Transverse colon (tissue), 4 donors: Measurements from ENCODE around the gene EIF4G2. TPM values are rescaled to one million over a fixed set of nuclear protein-coding genes. Genes with fewer than 3 reads are reported as not detected.

ENCODE experiments used
- DNase-seq: peaks from one replicate; pipeline ENCODE4 v3.0.0-alpha.2; 2019
- H3K27ac ChIP-seq, 4 donors: fragments of 200-600 bp; sonication (generic); 2 replicates each; pipeline ENCODE4 v1.5.1; 2016 to 2018; ENCODE audit warnings: inconsistent platforms in 4 of 4
- H3K27me3 ChIP-seq: fragments of 200-600 bp; sonication (generic); 2 replicates; pipeline ENCODE4 v1.5.1; 2017; ENCODE audit warnings: inconsistent platforms
- H3K36me3 ChIP-seq, 4 donors: fragments of 200-600 bp; sonication (generic); 2 replicates each; pipeline ENCODE4 v1.5.1; 2017 to 2019; ENCODE audit warnings: inconsistent platforms in 4 of 4
- H3K4me1 ChIP-seq, 4 donors: fragments of 200-600 bp; sonication (generic); 2 replicates each; pipeline ENCODE4 v1.5.1; 2017 to 2020; ENCODE audit warnings: inconsistent platforms in 4 of 4
- H3K4me3 ChIP-seq, 4 donors: fragments of 200-600 bp; sonication (generic); 1 replicate in 1 of 4; 2 replicates in 3 of 4; pipeline versions ENCODE4 v1.5.1 to v1.6.1; 2017 to 2019; ENCODE audit warnings: inconsistent platforms in 4 of 4
- H3K9me3 ChIP-seq, 2 donors: fragments of 200-600 bp; sonication (generic); 2 replicates each; pipeline ENCODE4 v1.5.1; 2017 to 2019; ENCODE audit warnings: inconsistent platforms in 2 of 2
- EP300 ChIP-seq: sonication (generic); formaldehyde crosslinking; IDR thresholded peaks from one replicate; pipeline ENCODE4 v1.6.1; 2017; ENCODE audit warnings: antibody characterized with exemption, low read depth
- POLR2A ChIP-seq: fragments of 450-650 bp; IDR thresholded peaks from one replicate; pipeline ENCODE4 v1.6.1; 2016; ENCODE audit warnings: antibody characterized with exemption, mild to moderate bottlenecking, moderate library complexity
- POLR2AphosphoS5 ChIP-seq, 3 donors: sonication (generic); formaldehyde crosslinking; IDR thresholded peaks; one replicate each; pipeline ENCODE4 v1.6.1; 2016; ENCODE audit warnings: antibody characterized with exemption in 3 of 3
- WGBS, 2 donors: methylation state at CpG; one replicate each; pipeline ENCODE4 v1.1.5; 2018; ENCODE audit warnings: low coverage in 1 of 2; 5-methylcytosine and 5-hydroxymethylcytosine counted together
- in situ Hi-C, 4 donors: fragments of 200-750 bp; cut with MboI; loops; one replicate each; pipeline versions ENCODE4 v1.15.0 to v1.15.1; 2017; ENCODE audit warnings: low sequenced_read_pairs in 3 of 4, low pct_ligation_motif_present in 1 of 4, low pct_unique_long_range_greater_than_20kb in 1 of 4
- intact Hi-C: fragments of 100-400 bp; cut with DNase I; formaldehyde crosslinking; loops from one replicate; pipeline ENCODE4 v1.15.1; 2023; ENCODE audit warnings: low total_unique reads
- total RNA-seq, 4 donors: library from RNA; depleted of rRNA; stranded (reverse); fragments of >200 nt; gene quantifications; one replicate each; pipeline ENCODE4 v1.1.0, GENCODE V29; 2016
- TF ChIP-seq, protein P1 (sequence below), 5 experiments: fragments of 200-600 bp in 3 of 5; fragments of 450-650 bp in 2 of 5; sonication (generic) in 3 of 5; IDR thresholded peaks; 1 replicate in 2 of 5; 2 replicates in 3 of 5; pipeline ENCODE4 v1.5.1; 2016 to 2017; ENCODE audit warnings: antibody characterized with exemption in 5 of 5, inconsistent platforms in 3 of 5, mild to moderate bottlenecking in 2 of 5, moderate library complexity in 1 of 5

EIF4G2 gene
- total RNA-seq, 4 donors from 2014 or later, result 357 to 482 (median 444) TPM

DNA sequence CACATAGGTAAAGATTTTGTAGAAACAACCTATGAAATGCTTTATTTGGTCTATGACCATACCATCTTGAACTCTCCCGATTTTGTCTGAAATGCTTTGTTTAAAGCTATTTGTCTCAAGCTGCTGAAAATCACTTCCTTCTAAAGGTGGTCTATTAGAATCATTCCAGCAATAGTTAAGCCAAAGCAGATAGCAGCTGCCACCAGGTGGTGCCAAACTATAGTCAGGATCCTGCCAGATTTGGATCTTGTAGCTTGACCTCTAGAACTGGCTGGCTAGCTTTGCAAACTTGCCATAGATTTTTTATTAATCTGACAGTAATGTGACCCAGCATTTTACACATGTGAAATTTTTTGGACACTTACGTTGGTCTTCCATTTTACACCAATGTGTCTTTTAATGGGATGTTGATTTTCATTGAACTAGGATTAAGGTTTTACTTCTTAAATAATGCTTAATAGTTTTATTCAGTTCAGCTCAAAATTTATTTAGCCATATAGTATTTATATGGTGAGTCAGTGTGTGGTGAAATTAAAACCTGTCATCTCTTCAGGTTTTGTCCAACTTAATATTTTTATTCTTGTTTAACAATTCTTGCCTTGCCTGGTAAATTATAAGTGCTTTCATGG lies 38.0 kb downstream of the EIF4G2 start:
- 39 to 48% methylated on average over 2 of the region's 2 CpGs for WGBS, 2 donors
- DNase-seq, result peak; percentile 29
- no peak overlapping the region for H3K27ac ChIP-seq
- no peaks in the 10 kb centered on the region for H3K9me3 ChIP-seq
- no peaks in the 10 kb centered on the region for H3K27me3 ChIP-seq
- H3K36me3 ChIP-seq, result peaks cover 0 to 63% (median 28%) of the 10 kb centered on the region in 4 donors
- intact Hi-C loops, result no loop called here
- TF ChIP-seq EP300 (no peak), POLR2A (no peak), POLR2AphosphoS5 (IDR thresholded peaks at IDR 0.05) (no peak)
- TF ChIP-seq, protein P1, sequence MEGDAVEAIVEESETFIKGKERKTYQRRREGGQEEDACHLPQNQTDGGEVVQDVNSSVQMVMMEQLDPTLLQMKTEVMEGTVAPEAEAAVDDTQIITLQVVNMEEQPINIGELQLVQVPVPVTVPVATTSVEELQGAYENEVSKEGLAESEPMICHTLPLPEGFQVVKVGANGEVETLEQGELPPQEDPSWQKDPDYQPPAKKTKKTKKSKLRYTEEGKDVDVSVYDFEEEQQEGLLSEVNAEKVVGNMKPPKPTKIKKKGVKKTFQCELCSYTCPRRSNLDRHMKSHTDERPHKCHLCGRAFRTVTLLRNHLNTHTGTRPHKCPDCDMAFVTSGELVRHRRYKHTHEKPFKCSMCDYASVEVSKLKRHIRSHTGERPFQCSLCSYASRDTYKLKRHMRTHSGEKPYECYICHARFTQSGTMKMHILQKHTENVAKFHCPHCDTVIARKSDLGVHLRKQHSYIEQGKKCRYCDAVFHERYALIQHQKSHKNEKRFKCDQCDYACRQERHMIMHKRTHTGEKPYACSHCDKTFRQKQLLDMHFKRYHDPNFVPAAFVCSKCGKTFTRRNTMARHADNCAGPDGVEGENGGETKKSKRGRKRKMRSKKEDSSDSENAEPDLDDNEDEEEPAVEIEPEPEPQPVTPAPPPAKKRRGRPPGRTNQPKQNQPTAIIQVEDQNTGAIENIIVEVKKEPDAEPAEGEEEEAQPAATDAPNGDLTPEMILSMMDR (IDR thresholded peaks at IDR 0.05), result peak; percentile 35 to 63 (median 47)
- in situ Hi-C loops, result no loop called here
- no peak overlapping the region for H3K4me3 ChIP-seq
- H3K4me1 ChIP-seq, result no peaks in the 10 kb centered on the region

DNA sequence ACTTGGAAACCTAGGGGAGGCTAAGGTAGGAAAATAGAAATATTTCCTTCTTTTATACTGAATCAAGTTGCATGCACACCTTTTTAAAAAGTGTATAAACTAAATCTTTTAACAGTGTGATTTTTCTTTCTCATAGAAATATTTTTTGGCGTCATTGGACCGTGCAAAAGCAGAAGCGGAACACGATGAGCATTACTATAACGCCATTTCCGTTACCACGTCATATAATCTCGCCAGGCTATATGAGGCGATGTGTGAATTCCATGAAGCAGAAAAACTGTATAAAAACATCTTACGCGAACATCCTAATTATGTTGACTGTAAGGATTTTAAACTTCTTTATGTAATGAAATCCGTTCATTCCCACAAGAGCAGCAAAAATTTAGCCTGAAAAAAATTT lies 44.3 kb downstream of the EIF4G2 start:
- Histone ChIP-seq H3K27ac (no peak overlapping the region), H3K9me3 (no peaks in the 10 kb centered on the region), H3K4me3 (no peak overlapping the region), H3K27me3 (no peaks in the 10 kb centered on the region), H3K36me3 (peaks cover 0 to 53% (median 25%) of the 10 kb centered on the region in 4 donors), H3K4me1 (no peaks in the 10 kb centered on the region)
- intact Hi-C loops (no loop called here), in situ Hi-C loops (no loop called here)
- no peak for DNase-seq
- 88 to 90% methylated on average over 12 of the region's 12 CpGs for WGBS, 2 donors
- TF ChIP-seq EP300 (no peak), POLR2A (no peak), POLR2AphosphoS5 (IDR thresholded peaks at IDR 0.05) (no peak)
- TF ChIP-seq, protein P1 (IDR thresholded peaks at IDR 0.05), result no peak

DNA sequence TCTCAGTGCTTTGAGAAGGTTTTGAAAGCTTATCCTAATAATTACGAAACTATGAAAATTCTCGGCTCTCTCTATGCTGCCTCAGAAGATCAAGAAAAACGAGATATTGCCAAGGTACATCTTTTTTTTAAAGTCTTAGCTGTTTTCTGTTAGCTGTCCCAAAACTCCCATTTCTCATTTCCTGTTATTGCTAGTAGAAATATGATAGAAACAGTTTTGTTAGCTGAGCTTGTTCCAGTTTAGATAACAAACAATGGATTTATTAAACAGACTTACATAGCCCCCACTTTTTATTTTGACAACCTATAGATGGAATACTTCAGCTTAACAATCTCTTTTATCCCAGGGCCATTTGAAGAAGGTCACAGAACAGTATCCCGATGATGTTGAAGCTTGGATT lies 45.0 kb downstream of the EIF4G2 start:
- Histone ChIP-seq H3K4me1 (no peaks in the 10 kb centered on the region), H3K9me3 (no peaks in the 10 kb centered on the region), H3K36me3 (peaks cover 0 to 53% (median 25%) of the 10 kb centered on the region in 4 donors), H3K27me3 (no peaks in the 10 kb centered on the region), H3K27ac (no peak overlapping the region), H3K4me3 (no peak overlapping the region)
- no peak for DNase-seq
- in situ Hi-C loops, result no loop called here
- intact Hi-C loops, result no loop called here
- no peak for TF ChIP-seq EP300
- no peak for TF ChIP-seq POLR2AphosphoS5 (IDR thresholded peaks at IDR 0.05)
- TF ChIP-seq, protein P1 (IDR thresholded peaks at IDR 0.05), result no peak
- TF ChIP-seq POLR2A, result no peak
- 89% methylated on average over 4 of the region's 4 CpGs for WGBS, 2 donors

DNA sequence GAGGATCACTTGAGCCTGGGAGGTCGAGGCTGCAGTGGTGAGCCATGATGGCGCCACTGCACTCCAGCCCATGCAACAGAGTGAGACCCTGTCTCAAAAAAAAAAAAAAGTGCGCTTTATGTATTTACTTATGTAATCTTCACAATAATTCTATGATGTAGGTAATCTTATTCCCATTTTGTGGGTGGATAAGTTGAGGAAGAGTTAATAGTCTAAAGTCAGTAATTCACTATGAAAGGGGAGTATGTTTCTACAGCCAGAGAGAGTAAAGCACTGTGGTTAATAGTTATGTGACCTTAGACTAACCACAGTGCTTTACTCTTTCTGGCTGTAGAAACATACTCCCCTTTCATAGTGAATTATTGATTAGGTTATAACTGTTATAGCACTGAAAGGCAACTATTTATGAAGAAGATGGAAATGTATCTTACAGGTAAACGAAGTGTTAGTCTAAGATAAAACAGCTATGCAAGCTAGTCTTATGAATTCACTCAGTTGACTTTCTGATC lies 45.8 kb downstream of the EIF4G2 start:
- Histone ChIP-seq H3K4me3 (no peak overlapping the region), H3K27ac (no peak overlapping the region), H3K27me3 (no peaks in the 10 kb centered on the region), H3K4me1 (no peaks in the 10 kb centered on the region), H3K9me3 (no peaks in the 10 kb centered on the region), H3K36me3 (peaks cover 0 to 58% (median 27%) of the 10 kb centered on the region in 4 donors)
- 94 to 100% methylated on average over 4 of the region's 4 CpGs for WGBS, 2 donors
- TF ChIP-seq POLR2AphosphoS5 (IDR thresholded peaks at IDR 0.05) (no peak), POLR2A (no peak), EP300 (no peak)
- TF ChIP-seq, protein P1 (IDR thresholded peaks at IDR 0.05), result no peak
- in situ Hi-C loops, result no loop called here
- DNase-seq, result no peak
- intact Hi-C loops, result no loop called here
